K562 (cell line): ENCODE measurements around the gene UCHL5. TPM values are rescaled to one million over a fixed set of nuclear protein-coding genes. Genes with fewer than 3 reads are reported as not detected.

Source experiments
- ARID2 ChIP-seq: fragments of 450-650 bp; IDR thresholded peaks from 2 replicates; pipeline ENCODE4 v1.6.1; 2017; ENCODE audit warnings: antibody characterized with exemption, mild to moderate bottlenecking
- CBX8 ChIP-seq: fragments of 200-600 bp; sonication (generic); IDR thresholded peaks from 2 replicates; pipeline ENCODE4 v1.6.1; 2012; ENCODE audit warnings: borderline replicate concordance, mixed run types, low read depth, mild to moderate bottlenecking, moderate library complexity, mixed read lengths, low read length, control low read depth, inconsistent platforms; ENCODE audit not compliant: poor library complexity, severe bottlenecking; ENCODE audit errors: extremely low read depth
- CEBPB ChIP-seq: fragments of 450-650 bp; IDR thresholded peaks from 2 replicates; pipeline ENCODE4 v1.6.1; 2016; ENCODE audit warnings: missing genetic modification characterization, missing compliant biosample characterization
- CHD1 ChIP-seq: fragments of 200-600 bp; sonication (generic); IDR thresholded peaks from one replicate; pipeline ENCODE4 v1.6.1; 2012; ENCODE audit warnings: mild to moderate bottlenecking, moderate library complexity, low read length, inconsistent platforms
- GABPA ChIP-seq: fragments of 200-800 bp; sonication (Bioruptor generic); conservative IDR thresholded peaks from 2 replicates; pipeline ENCODE4 v1.6.1; 2016; ENCODE audit warnings: low read depth, missing genetic modification characterization, missing compliant biosample characterization
- HSF4 ChIP-seq: fragments of 250-450 bp; sonication (Bioruptor Pico); IDR thresholded peaks from 2 replicates; pipeline ENCODE4 v2.1.2; 2022; ENCODE audit warnings: mild to moderate bottlenecking, moderate library complexity, borderline replicate concordance
- NCOA2 ChIP-seq, 2 experiments: fragments of 450-650 bp; IDR thresholded peaks; 2 replicates each; pipeline ENCODE4 v1.6.1; 2018; ENCODE audit warnings: mild to moderate bottlenecking in 2 of 2, moderate library complexity in 1 of 2; ENCODE audit not compliant: partially characterized antibody in 2 of 2
- NR2C1 ChIP-seq, 2 experiments: fragments of 450-650 bp; IDR thresholded peaks; 2 replicates each; pipeline ENCODE4 v1.6.1; 2017; ENCODE audit warnings: mild to moderate bottlenecking in 2 of 2, antibody characterized with exemption in 1 of 2, inconsistent platforms in 1 of 2, missing compliant biosample characterization in 1 of 2, missing genetic modification characterization in 1 of 2
- PHB ChIP-seq: fragments of 250-450 bp; sonication (Bioruptor Pico); IDR thresholded peaks from 2 replicates; pipeline ENCODE4 v1.5.0; 2021
- SIRT6 ChIP-seq: IDR thresholded peaks from one replicate; pipeline ENCODE4 v1.6.1; 2012; ENCODE audit warnings: low read depth, mild to moderate bottlenecking, control low read depth, inconsistent platforms, low read length, moderate library complexity
- SMARCC2 ChIP-seq: fragments of 450-650 bp; IDR thresholded peaks from 2 replicates; pipeline ENCODE4 v1.6.1; 2017; ENCODE audit warnings: antibody characterized with exemption, moderate library complexity, mild to moderate bottlenecking, low read depth
- TRIM28 ChIP-seq: fragments of 450-650 bp; IDR thresholded peaks from 2 replicates; pipeline ENCODE4 v1.6.1; 2017
- ZNF143 ChIP-seq: sonication (generic); formaldehyde crosslinking; IDR thresholded peaks from 2 replicates; pipeline ENCODE4 v1.9.0; 2022; ENCODE audit warnings: mild to moderate bottlenecking, missing genetic modification reagents
- ZNF431 ChIP-seq: sonication (generic); formaldehyde crosslinking; IDR thresholded peaks from 2 replicates; pipeline ENCODE4 v1.8.0; 2022; ENCODE audit warnings: mild to moderate bottlenecking, missing genetic modification reagents
- ZNF77 ChIP-seq: fragments of 250-450 bp; sonication (Bioruptor Pico); IDR thresholded peaks from 2 replicates; pipeline ENCODE4 v1.5.0; 2020
- ZNF79 ChIP-seq: fragments of 250-450 bp; sonication (Bioruptor Pico); IDR thresholded peaks from 2 replicates; pipeline ENCODE4 v1.4.0; 2020; ENCODE audit warnings: low read depth, mild to moderate bottlenecking, moderate library complexity
- polyA plus RNA-seq, 8 experiments: library from polyadenylated mRNA; depleted of rRNA in 4 of 8; stranded (reverse) in 5 of 8; unstranded in 3 of 8; fragments of >200 nt; fragmentation: Nextera tagmentation in 2 of 8; fragmentation: Illumina TruSeq in 1 of 8; extraction: Ambion mirVana in 2 of 8; extraction: Trizol in 1 of 8; gene quantifications; 2 replicates each; pipeline versions ENCODE4 v1.2.1 to v1.2.3, GENCODE V29; 2011 to 2014; ENCODE audit warnings: inconsistent platforms in 1 of 8, missing spikeins in 1 of 8
- total RNA-seq, 7 experiments: library from RNA; depleted of rRNA in 6 of 7; stranded (reverse); fragments of >200 nt in 6 of 7; fragmentation: Illumina TruSeq in 2 of 7; extraction: Trizol in 2 of 7; gene quantifications; 2 replicates each; pipeline versions ENCODE4 v1.2.1 to v1.2.3, GENCODE V29; 2011 to 2021; ENCODE audit warnings: low replicate concordance in 1 of 7
- TF ChIP-seq, protein P1 (sequence below): fragments of 450-650 bp; IDR thresholded peaks from 2 replicates; pipeline ENCODE4 v1.7.1; 2018; ENCODE audit warnings: mild to moderate bottlenecking, low read depth; ENCODE audit not compliant: partially characterized antibody
- TF ChIP-seq, protein P2 (sequence below): sonication (generic); formaldehyde crosslinking; IDR thresholded peaks from 2 replicates; pipeline ENCODE4 v1.8.0; 2023; ENCODE audit warnings: mild to moderate bottlenecking, missing genetic modification reagents
- TF ChIP-seq, protein P3 (sequence below): sonication (generic); formaldehyde crosslinking; IDR thresholded peaks from 2 replicates; pipeline ENCODE4 v1.8.0; 2022; ENCODE audit warnings: mild to moderate bottlenecking, low read depth, missing genetic modification reagents
- TF ChIP-seq, protein P4 (sequence below), 3 experiments: fragments of 200-800 bp in 1 of 3; sonication (Bioruptor generic) in 1 of 3; sonication (generic) in 1 of 3; formaldehyde crosslinking in 1 of 3; IDR thresholded peaks; 2 replicates each; pipeline versions ENCODE4 v1.6.1 to v1.8.0; 2016 to 2022; ENCODE audit warnings: mild to moderate bottlenecking in 2 of 3, missing compliant biosample characterization in 2 of 3, missing genetic modification characterization in 2 of 3, missing genetic modification reagents in 1 of 3

Gene UCHL5
- total and polyA plus RNA-seq, 9 of the 15 experiments (the other 6 are each of a cell fraction or from before 2014, with no cell fraction given) = 61.0 to 206 (median 122) TPM

DNA sequence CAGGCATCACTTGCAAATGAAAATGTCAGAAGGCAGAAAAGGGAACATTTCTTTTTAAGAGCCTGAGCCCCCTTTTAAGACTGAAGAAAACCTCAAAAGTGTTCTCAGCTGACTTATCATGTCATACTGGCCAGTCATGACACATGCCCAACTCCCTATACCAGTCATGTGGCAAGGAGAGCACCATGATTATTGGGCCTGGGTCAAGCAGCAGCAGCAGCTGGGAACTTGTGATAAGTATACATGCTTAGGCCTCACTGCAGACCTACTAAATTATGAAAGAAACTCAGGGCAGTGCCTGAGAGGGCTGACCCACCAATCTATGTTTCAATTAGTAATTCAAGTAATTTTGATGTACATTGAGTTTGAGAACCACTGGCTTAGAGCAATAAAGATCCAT, 8.9 kb upstream of the UCHL5 start (continued):
- TF ChIP-seq CBX8 = no peak
- TF ChIP-seq ZNF79 (CRISPR knock-in tag) = no peak
- TF ChIP-seq HSF4 (CRISPR knock-in tag) = no peak
- TF ChIP-seq, protein P1, sequence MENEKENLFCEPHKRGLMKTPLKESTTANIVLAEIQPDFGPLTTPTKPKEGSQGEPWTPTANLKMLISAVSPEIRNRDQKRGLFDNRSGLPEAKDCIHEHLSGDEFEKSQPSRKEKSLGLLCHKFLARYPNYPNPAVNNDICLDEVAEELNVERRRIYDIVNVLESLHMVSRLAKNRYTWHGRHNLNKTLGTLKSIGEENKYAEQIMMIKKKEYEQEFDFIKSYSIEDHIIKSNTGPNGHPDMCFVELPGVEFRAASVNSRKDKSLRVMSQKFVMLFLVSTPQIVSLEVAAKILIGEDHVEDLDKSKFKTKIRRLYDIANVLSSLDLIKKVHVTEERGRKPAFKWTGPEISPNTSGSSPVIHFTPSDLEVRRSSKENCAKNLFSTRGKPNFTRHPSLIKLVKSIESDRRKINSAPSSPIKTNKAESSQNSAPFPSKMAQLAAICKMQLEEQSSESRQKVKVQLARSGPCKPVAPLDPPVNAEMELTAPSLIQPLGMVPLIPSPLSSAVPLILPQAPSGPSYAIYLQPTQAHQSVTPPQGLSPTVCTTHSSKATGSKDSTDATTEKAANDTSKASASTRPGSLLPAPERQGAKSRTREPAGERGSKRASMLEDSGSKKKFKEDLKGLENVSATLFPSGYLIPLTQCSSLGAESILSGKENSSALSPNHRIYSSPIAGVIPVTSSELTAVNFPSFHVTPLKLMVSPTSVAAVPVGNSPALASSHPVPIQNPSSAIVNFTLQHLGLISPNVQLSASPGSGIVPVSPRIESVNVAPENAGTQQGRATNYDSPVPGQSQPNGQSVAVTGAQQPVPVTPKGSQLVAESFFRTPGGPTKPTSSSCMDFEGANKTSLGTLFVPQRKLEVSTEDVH = no peak
- TF ChIP-seq, protein P2, sequence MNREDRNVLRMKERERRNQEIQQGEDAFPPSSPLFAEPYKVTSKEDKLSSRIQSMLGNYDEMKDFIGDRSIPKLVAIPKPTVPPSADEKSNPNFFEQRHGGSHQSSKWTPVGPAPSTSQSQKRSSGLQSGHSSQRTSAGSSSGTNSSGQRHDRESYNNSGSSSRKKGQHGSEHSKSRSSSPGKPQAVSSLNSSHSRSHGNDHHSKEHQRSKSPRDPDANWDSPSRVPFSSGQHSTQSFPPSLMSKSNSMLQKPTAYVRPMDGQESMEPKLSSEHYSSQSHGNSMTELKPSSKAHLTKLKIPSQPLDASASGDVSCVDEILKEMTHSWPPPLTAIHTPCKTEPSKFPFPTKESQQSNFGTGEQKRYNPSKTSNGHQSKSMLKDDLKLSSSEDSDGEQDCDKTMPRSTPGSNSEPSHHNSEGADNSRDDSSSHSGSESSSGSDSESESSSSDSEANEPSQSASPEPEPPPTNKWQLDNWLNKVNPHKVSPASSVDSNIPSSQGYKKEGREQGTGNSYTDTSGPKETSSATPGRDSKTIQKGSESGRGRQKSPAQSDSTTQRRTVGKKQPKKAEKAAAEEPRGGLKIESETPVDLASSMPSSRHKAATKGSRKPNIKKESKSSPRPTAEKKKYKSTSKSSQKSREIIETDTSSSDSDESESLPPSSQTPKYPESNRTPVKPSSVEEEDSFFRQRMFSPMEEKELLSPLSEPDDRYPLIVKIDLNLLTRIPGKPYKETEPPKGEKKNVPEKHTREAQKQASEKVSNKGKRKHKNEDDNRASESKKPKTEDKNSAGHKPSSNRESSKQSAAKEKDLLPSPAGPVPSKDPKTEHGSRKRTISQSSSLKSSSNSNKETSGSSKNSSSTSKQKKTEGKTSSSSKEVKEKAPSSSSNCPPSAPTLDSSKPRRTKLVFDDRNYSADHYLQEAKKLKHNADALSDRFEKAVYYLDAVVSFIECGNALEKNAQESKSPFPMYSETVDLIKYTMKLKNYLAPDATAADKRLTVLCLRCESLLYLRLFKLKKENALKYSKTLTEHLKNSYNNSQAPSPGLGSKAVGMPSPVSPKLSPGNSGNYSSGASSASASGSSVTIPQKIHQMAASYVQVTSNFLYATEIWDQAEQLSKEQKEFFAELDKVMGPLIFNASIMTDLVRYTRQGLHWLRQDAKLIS (CRISPR knock-in tag) = no peak
- TF ChIP-seq, protein P3, sequence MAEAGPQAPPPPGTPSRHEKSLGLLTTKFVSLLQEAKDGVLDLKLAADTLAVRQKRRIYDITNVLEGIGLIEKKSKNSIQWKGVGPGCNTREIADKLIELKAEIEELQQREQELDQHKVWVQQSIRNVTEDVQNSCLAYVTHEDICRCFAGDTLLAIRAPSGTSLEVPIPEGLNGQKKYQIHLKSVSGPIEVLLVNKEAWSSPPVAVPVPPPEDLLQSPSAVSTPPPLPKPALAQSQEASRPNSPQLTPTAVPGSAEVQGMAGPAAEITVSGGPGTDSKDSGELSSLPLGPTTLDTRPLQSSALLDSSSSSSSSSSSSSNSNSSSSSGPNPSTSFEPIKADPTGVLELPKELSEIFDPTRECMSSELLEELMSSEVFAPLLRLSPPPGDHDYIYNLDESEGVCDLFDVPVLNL = no peak
- TF ChIP-seq GABPA = no peak
- TF ChIP-seq PHB = no peak
- TF ChIP-seq ZNF77 = no peak
- TF ChIP-seq, protein P4, sequence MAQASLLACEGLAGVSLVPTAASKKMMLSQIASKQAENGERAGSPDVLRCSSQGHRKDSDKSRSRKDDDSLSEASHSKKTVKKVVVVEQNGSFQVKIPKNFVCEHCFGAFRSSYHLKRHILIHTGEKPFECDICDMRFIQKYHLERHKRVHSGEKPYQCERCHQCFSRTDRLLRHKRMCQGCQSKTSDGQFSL (CRISPR knock-in tag; IDR thresholded peaks at IDR 0.05) = no peak
- TF ChIP-seq, protein P4 (tag; IDR thresholded peaks at IDR 0.05) = no peak
- peak; percentile 40; the same call in 1 of the 2 replicates for TF ChIP-seq SMARCC2
- TF ChIP-seq CEBPB (tag) = no peak
- no peak for TF ChIP-seq SIRT6
- TF ChIP-seq ZNF143 (CRISPR knock-in tag) = no peak
- TF ChIP-seq ARID2 = no peak
- TF ChIP-seq NR2C1 (IDR thresholded peaks at IDR 0.05) = no peak
- 0 out of 2 replicates have a peak, but pooled peaks have one; percentile 14 for TF ChIP-seq NR2C1 (tag; IDR thresholded peaks at IDR 0.05)
- TF ChIP-seq TRIM28 = no peak
- TF ChIP-seq CHD1 = no peak
- TF ChIP-seq ZNF431 (CRISPR knock-in tag) = no peak
- no peak for TF ChIP-seq NCOA2 (IDR thresholded peaks at IDR 0.05; ENCODE audit: partially characterized antibody in 2 of 2)
